ENCODE results near the gene GFY. TPM values are rescaled to one million over a fixed set of nuclear protein-coding genes. Genes with fewer than 3 reads are reported as not detected.
"Not testable (repeated sequence)": the region's sequence is repeated elsewhere in the genome, so short reads cannot be mapped to it uniquely, and the experiment has no call there.

GFY gene
- total RNA-seq, 1 donor, result not detected

DNA sequence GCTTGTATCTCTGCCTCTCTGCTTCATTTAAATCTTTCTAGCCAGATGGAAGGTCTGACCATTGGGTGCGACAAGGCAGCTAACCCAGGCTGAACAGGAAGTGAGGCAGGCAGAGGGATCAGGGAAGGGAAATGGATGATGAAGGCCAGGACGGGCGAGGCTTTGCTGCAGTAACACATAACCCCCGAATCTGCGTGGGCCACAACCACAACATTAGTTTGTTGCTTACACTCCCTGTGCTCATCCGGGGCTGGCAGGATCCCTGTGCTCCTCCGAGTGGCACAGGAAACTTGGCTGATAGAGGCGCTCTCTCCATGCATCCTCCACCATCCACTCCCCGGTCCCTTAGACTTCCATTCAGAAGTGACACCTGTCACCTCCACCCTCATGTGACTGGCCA lies 47.7 kb downstream of the GFY start:
- TF ChIP-seq, protein P1, sequence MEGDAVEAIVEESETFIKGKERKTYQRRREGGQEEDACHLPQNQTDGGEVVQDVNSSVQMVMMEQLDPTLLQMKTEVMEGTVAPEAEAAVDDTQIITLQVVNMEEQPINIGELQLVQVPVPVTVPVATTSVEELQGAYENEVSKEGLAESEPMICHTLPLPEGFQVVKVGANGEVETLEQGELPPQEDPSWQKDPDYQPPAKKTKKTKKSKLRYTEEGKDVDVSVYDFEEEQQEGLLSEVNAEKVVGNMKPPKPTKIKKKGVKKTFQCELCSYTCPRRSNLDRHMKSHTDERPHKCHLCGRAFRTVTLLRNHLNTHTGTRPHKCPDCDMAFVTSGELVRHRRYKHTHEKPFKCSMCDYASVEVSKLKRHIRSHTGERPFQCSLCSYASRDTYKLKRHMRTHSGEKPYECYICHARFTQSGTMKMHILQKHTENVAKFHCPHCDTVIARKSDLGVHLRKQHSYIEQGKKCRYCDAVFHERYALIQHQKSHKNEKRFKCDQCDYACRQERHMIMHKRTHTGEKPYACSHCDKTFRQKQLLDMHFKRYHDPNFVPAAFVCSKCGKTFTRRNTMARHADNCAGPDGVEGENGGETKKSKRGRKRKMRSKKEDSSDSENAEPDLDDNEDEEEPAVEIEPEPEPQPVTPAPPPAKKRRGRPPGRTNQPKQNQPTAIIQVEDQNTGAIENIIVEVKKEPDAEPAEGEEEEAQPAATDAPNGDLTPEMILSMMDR (IDR thresholded peaks at IDR 0.05; ENCODE audit: extremely low read depth, low read depth, low read length), result no peak

DNA sequence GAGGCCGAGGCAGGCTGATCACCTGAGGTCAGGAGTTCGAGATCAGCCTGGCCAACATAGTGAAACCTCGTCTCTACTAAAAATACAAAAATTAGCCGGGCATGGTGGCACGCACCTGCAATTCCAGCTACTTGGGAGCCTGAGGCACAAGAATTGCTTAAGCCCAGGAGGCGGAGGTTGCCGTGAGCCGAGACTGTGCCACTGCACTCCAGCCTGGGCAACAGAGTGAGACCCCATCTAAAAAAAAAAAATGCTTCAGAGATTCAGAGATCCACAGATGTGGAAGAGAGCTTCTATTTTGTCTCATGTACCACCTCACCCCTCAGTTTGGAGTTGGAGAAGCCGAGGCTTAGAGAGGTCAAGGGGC lies 48.3 kb downstream of the GFY start:
- H3K4me3 ChIP-seq (ENCODE audit: insufficient read depth, low read length), result peak overlapping the region; percentile 92
- H3K79me2 ChIP-seq (ENCODE audit: insufficient read depth, low read length); H3K4me1 ChIP-seq (ENCODE audit: insufficient read depth, low read length); DNase-seq (ENCODE audit: insufficient read length, low spot score, missing footprints); H4K20me1 ChIP-seq (ENCODE audit: insufficient read depth, low read length); H3K27ac ChIP-seq (ENCODE audit: low read depth, low read length); H3K27me3 ChIP-seq (ENCODE audit: insufficient read depth, low read length); H3K9me3 ChIP-seq (ENCODE audit: low read depth, low read length); H3K36me3 ChIP-seq (ENCODE audit: insufficient read depth, low read length): not testable (repeated sequence)
- H2AFZ ChIP-seq (ENCODE audit: low read length), result peak overlapping the region; percentile 91
- H3K4me2 ChIP-seq (ENCODE audit: insufficient read depth, low read length), result peak overlapping the region; percentile 93

More for the DNA sequence above, 47.7 kb downstream of the GFY start:
- Histone ChIP-seq H3K9me3 (ENCODE audit: low read depth, low read length) (no peaks in the 10 kb centered on the region), H3K4me2 (ENCODE audit: insufficient read depth, low read length) (no peak overlapping the region), H3K27ac (ENCODE audit: low read depth, low read length) (no peak overlapping the region), H3K27me3 (ENCODE audit: insufficient read depth, low read length) (no peaks in the 10 kb centered on the region), H4K20me1 (ENCODE audit: insufficient read depth, low read length) (no peaks in the 10 kb centered on the region), H2AFZ (ENCODE audit: low read length) (peak overlapping the region; percentile 27), H3K4me3 (ENCODE audit: insufficient read depth, low read length) (no peak overlapping the region), H3K79me2 (ENCODE audit: insufficient read depth, low read length) (no peaks in the 10 kb centered on the region), H3K4me1 (ENCODE audit: insufficient read depth, low read length) (peaks cover 6% of the 10 kb centered on the region), H3K36me3 (ENCODE audit: insufficient read depth, low read length) (no peaks in the 10 kb centered on the region)
- DNase-seq (ENCODE audit: insufficient read length, low spot score, missing footprints), result peak; percentile 83

DNA sequence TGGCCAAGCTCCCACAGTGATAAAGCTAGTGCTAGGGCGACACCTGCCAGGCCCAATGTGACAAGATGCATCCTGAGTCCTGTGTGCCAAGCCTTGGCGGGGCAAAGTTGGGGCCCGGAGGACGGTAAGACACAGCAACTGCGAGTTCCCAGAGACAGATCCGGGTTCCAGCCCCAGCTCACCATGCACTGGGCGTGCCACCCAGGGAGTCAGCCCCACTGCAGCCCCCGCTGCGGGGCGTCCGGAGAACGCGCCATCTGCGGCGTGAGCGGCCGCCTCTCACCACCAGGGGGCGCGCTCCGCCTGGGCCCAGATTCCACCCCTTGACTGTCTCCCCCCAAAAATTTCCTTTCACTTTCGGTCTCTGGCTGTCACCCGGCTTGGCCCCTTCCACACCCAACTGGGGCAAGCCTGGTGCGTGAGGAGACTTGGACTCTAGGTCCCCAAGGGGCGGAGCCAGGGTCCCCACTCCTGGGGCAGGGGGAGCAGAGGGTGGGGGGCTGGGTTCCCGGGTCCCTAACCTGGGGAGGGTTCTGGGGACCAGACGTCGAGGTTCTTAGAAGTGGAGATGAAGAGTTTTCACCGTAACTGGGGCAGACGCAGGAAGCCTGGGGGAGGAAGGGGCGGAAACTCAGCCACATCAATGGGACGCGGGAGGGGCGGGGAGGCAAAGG lies 48.8 kb downstream of the GFY start, which contains the start of gene FLT3LG:
Gene FLT3LG, plus strand, starts transcription at position 348 of the 674 bp plus-strand sequence. CDS start 425 bp downstream, outside the sequence.
- Histone ChIP-seq H3K9me3 (ENCODE audit: low read depth, low read length) (no peaks in the 10 kb centered on the region), H3K4me3 (ENCODE audit: insufficient read depth, low read length) (peak within 1 kb of the TSS; percentile 92), H3K27me3 (ENCODE audit: insufficient read depth, low read length) (no peaks in the 10 kb centered on the region), H3K79me2 (ENCODE audit: insufficient read depth, low read length) (no peaks in the 10 kb centered on the region), H2AFZ (ENCODE audit: low read length) (peak within 1 kb of the TSS; percentile 91), H3K27ac (ENCODE audit: low read depth, low read length) (no peak within 1 kb of the TSS), H3K36me3 (ENCODE audit: insufficient read depth, low read length) (no peaks in the 10 kb centered on the region), H4K20me1 (ENCODE audit: insufficient read depth, low read length) (no peaks in the 10 kb centered on the region), H3K4me2 (ENCODE audit: insufficient read depth, low read length) (peak within 1 kb of the TSS; percentile 93), H3K4me1 (ENCODE audit: insufficient read depth, low read length) (peaks cover 6% of the 10 kb centered on the region)
- DNase-seq (ENCODE audit: insufficient read length, low spot score, missing footprints), result peak; percentile 100
- TF ChIP-seq, protein P1 (IDR thresholded peaks at IDR 0.05; ENCODE audit: extremely low read depth, low read depth, low read length), result peak; percentile 93

DNA sequence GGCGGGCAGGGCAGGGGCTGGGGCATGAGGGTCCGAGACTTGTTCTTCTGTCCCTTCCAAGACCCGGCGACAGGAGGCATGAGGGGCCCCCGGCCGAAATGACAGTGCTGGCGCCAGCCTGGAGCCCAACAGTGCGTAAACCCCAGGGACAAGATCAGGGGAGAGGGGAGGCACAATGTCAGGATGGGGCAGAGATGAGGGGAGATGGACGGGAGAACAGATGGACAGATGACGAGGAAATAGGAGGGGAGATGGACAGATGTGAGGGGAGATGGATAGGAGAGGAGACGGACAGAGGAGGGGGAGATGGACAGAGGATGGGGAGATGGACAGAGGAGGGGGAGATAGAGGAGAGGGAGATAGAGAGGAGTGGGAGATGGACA lies 49.3 kb downstream of the GFY start:
- TF ChIP-seq, protein P1 (IDR thresholded peaks at IDR 0.05; ENCODE audit: extremely low read depth, low read depth, low read length), result no peak
- no peaks in the 10 kb centered on the region for H3K27me3 ChIP-seq (ENCODE audit: insufficient read depth, low read length)
- H4K20me1 ChIP-seq (ENCODE audit: insufficient read depth, low read length), result no peaks in the 10 kb centered on the region
- H3K9me3 ChIP-seq (ENCODE audit: low read depth, low read length), result no peaks in the 10 kb centered on the region
- H2AFZ ChIP-seq (ENCODE audit: low read length), result peak overlapping the region; percentile 65
- H3K4me2 ChIP-seq (ENCODE audit: insufficient read depth, low read length), result peak overlapping the region; percentile 93
- H3K79me2 ChIP-seq (ENCODE audit: insufficient read depth, low read length), result no peaks in the 10 kb centered on the region
- peak overlapping the region; percentile 92 for H3K4me3 ChIP-seq (ENCODE audit: insufficient read depth, low read length)
- DNase-seq (ENCODE audit: insufficient read length, low spot score, missing footprints), result no peak
- no peaks in the 10 kb centered on the region for H3K36me3 ChIP-seq (ENCODE audit: insufficient read depth, low read length)
- H3K4me1 ChIP-seq (ENCODE audit: insufficient read depth, low read length), result peaks cover 6% of the 10 kb centered on the region
- no peak overlapping the region for H3K27ac ChIP-seq (ENCODE audit: low read depth, low read length)

Measured in osteoblast (primary cell).